Tibial nerve (tissue), 4 donors: ENCODE measurements around the gene LSAMP. TPM values are rescaled to one million over a fixed set of nuclear protein-coding genes. Genes with fewer than 3 reads are reported as not detected.

Experiments used
- DNase-seq, 2 donors: peaks; one replicate each; pipeline ENCODE4 v3.0.0-alpha.2; 2019; ENCODE audit warnings: low spot score in 2 of 2
- H3K27ac ChIP-seq, 4 donors: fragments of 200-600 bp; sonication (generic) in 3 of 4; one replicate each; pipeline ENCODE4 v1.5.1; 2017 to 2019; ENCODE audit warnings: mild to moderate bottlenecking in 1 of 4
- H3K27me3 ChIP-seq, 2 donors: fragments of 200-600 bp; sonication (generic) in 1 of 2; one replicate each; pipeline versions ENCODE4 v1.5.1 to v1.6.0; 2017 to 2019
- H3K36me3 ChIP-seq, 3 donors: fragments of 200-600 bp; sonication (generic); one replicate each; pipeline ENCODE4 v1.5.1; 2018 to 2019
- H3K4me1 ChIP-seq, 4 donors: fragments of 200-600 bp; sonication (generic) in 3 of 4; one replicate each; pipeline ENCODE4 v1.5.1; 2017 to 2019
- H3K4me3 ChIP-seq, 4 donors: fragments of 200-600 bp; sonication (generic) in 3 of 4; one replicate each; pipeline ENCODE4 v1.5.1; 2017 to 2019; ENCODE audit warnings: mild to moderate bottlenecking in 1 of 4, moderate library complexity in 1 of 4
- H3K9me3 ChIP-seq, 4 donors: fragments of 200-600 bp; sonication (generic) in 3 of 4; one replicate each; pipeline ENCODE4 v1.5.1; 2017 to 2019
- CTCF ChIP-seq, 5 experiments: fragments of 200-600 bp in 3 of 5; fragments of 450-650 bp in 2 of 5; sonication (generic) in 3 of 5; IDR thresholded peaks; one replicate each; pipeline ENCODE4 v1.5.1; 2016 to 2019; ENCODE audit warnings: antibody characterized with exemption in 5 of 5, mild to moderate bottlenecking in 3 of 5, moderate library complexity in 2 of 5
- EP300 ChIP-seq, 2 donors: sonication (generic); formaldehyde crosslinking; IDR thresholded peaks; one replicate each; pipeline ENCODE4 v1.6.1; 2017; ENCODE audit warnings: antibody characterized with exemption in 2 of 2, mild to moderate bottlenecking in 1 of 2
- POLR2A ChIP-seq, 2 donors: fragments of 450-650 bp; IDR thresholded peaks; one replicate each; pipeline ENCODE4 v1.6.1; 2017; ENCODE audit warnings: antibody characterized with exemption in 2 of 2, mild to moderate bottlenecking in 2 of 2, moderate library complexity in 2 of 2
- WGBS, 2 donors: methylation state at CpG; one replicate each; pipeline ENCODE4 v1.1.5; 2018; 5-methylcytosine and 5-hydroxymethylcytosine counted together
- total RNA-seq, 4 donors: library from RNA; depleted of rRNA; stranded (reverse); fragments of >200 nt; gene quantifications; one replicate each; pipeline ENCODE4 v1.1.0, GENCODE V29; 2016

The LSAMP gene
- total RNA-seq, 4 donors from 2014 or later: 3.6 to 6.1 (median 4.2) TPM

- Histone ChIP-seq H3K4me3 (no peak overlapping the region), H3K9me3 (no peaks in the 10 kb centered on the region), H3K36me3 (no peaks in the 10 kb centered on the region), H3K27ac (no peak overlapping the region), H3K4me1 (no peaks in the 10 kb centered on the region), H3K27me3 (no peaks in the 10 kb centered on the region)
- no peak for TF ChIP-seq EP300 (IDR thresholded peaks at IDR 0.05)
- no peak for TF ChIP-seq CTCF (IDR thresholded peaks at IDR 0.05)
- TF ChIP-seq POLR2A (IDR thresholded peaks at IDR 0.05): no peak
- 93 to 96% methylated on average over 1 of the region's 1 CpG for WGBS, 2 donors
- no peak for DNase-seq
These were observed 11.7 kb downstream of the LSAMP start for GRCh38 chr3:116433552-116433951.

GRCh38 chr3:116432795-116433194, 12.5 kb downstream of the LSAMP start:
- no peaks in the 10 kb centered on the region for H3K36me3 ChIP-seq
- H3K27ac ChIP-seq: no peak overlapping the region
- TF ChIP-seq CTCF (IDR thresholded peaks at IDR 0.05) (no peak), EP300 (IDR thresholded peaks at IDR 0.05) (no peak)
- H3K9me3 ChIP-seq: no peaks in the 10 kb centered on the region
- no peak overlapping the region for H3K4me3 ChIP-seq
- DNase-seq: no peak
- H3K27me3 ChIP-seq: no peaks in the 10 kb centered on the region
- H3K4me1 ChIP-seq: no peaks in the 10 kb centered on the region
- 58 to 68% methylated on average over 2 of the region's 2 CpGs for WGBS, 2 donors

- DNase-seq: no peak
- Histone ChIP-seq H3K4me3 (no peak overlapping the region), H3K4me1 (no peaks in the 10 kb centered on the region), H3K9me3 (no peaks in the 10 kb centered on the region), H3K27me3 (no peaks in the 10 kb centered on the region), H3K27ac (no peak overlapping the region), H3K36me3 (no peaks in the 10 kb centered on the region)
- WGBS, 2 donors: 63 to 73% methylated on average over 6 of the region's 6 CpGs
- TF ChIP-seq POLR2A (IDR thresholded peaks at IDR 0.05) (no peak), CTCF (IDR thresholded peaks at IDR 0.05) (no peak), EP300 (IDR thresholded peaks at IDR 0.05) (no peak)
These were observed 15.6 kb downstream of the LSAMP start for GRCh38 chr3:116429479-116430269.

GRCh38 chr3:116426036-116426435, 19.3 kb downstream of the LSAMP start:
- WGBS, 2 donors: 92 to 97% methylated on average over 8 of the region's 8 CpGs
- no peak for DNase-seq
- Histone ChIP-seq H3K4me1 (peaks cover 0 to 18% (median 0%) of the 10 kb centered on the region in 4 donors), H3K27ac (no peak overlapping the region), H3K9me3 (no peaks in the 10 kb centered on the region), H3K36me3 (no peaks in the 10 kb centered on the region), H3K4me3 (no peak overlapping the region), H3K27me3 (no peaks in the 10 kb centered on the region)
- TF ChIP-seq POLR2A (IDR thresholded peaks at IDR 0.05) (no peak), CTCF (IDR thresholded peaks at IDR 0.05) (no peak), EP300 (IDR thresholded peaks at IDR 0.05) (no peak)

- WGBS, 2 donors: 88 to 90% methylated on average over 2 of the region's 2 CpGs
- DNase-seq: no peak
These were observed 20.2 kb downstream of the LSAMP start for GRCh38 chr3:116425126-116425525.

More at GRCh38 chr3:116425126-116425525, 20.2 kb downstream of the LSAMP start:
- Histone ChIP-seq H3K36me3 (no peaks in the 10 kb centered on the region), H3K27me3 (no peaks in the 10 kb centered on the region), H3K27ac (no peak overlapping the region), H3K4me3 (no peak overlapping the region), H3K9me3 (no peaks in the 10 kb centered on the region), H3K4me1 (peaks cover 0 to 18% (median 0%) of the 10 kb centered on the region in 4 donors)
- no peak for TF ChIP-seq EP300 (IDR thresholded peaks at IDR 0.05)
- no peak for TF ChIP-seq CTCF (IDR thresholded peaks at IDR 0.05)
- no peak for TF ChIP-seq POLR2A (IDR thresholded peaks at IDR 0.05)
